Smooth muscle cell (in vitro differentiated cells): ENCODE data around the gene DHRS7B. TPM values are rescaled to one million over a fixed set of nuclear protein-coding genes. Genes with fewer than 3 reads are reported as not detected.

Experiments used
- DNase-seq: peaks from one replicate; lab custom pipeline; 2025; ENCODE audit not compliant: unreplicated experiment; lab: John Stamatoyannopoulos, UW
- H2AFZ ChIP-seq: fragments of 200-600 bp; sonication (generic); 2 replicates; pipeline ENCODE4 v1.6.0; 2016; ENCODE audit warnings: antibody characterized with exemption, low read depth, mild to moderate bottlenecking
- H3F3A ChIP-seq: fragments of 200-600 bp; sonication (generic); 2 replicates; pipeline ENCODE4 v1.6.0; 2017; ENCODE audit warnings: antibody characterized with exemption, low read depth
- H3K27ac ChIP-seq: fragments of 200-600 bp; sonication (generic); 2 replicates; pipeline ENCODE4 v1.5.1; 2016; ENCODE audit warnings: low read depth, mild to moderate bottlenecking
- H3K27me3 ChIP-seq: fragments of 200-600 bp; sonication (generic); 2 replicates; pipeline ENCODE4 v1.6.1; 2016; ENCODE audit warnings: low read depth, mild to moderate bottlenecking
- H3K36me3 ChIP-seq: fragments of 200-600 bp; sonication (generic); 2 replicates; pipeline ENCODE4 v1.5.1; 2016; ENCODE audit warnings: low read depth
- H3K4me1 ChIP-seq: fragments of 200-600 bp; sonication (generic); 2 replicates; pipeline ENCODE4 v1.5.1; 2016; ENCODE audit warnings: low read depth
- H3K4me2 ChIP-seq: fragments of 200-600 bp; sonication (generic); 2 replicates; pipeline ENCODE4 v1.6.0; 2016; ENCODE audit warnings: mild to moderate bottlenecking
- H3K4me3 ChIP-seq: fragments of 200-600 bp; sonication (generic); 2 replicates; pipeline ENCODE4 v1.5.1; 2016; ENCODE audit warnings: mild to moderate bottlenecking
- H3K79me2 ChIP-seq: fragments of 200-600 bp; sonication (generic); 2 replicates; pipeline ENCODE4 v1.6.0; 2016; ENCODE audit warnings: low read depth, mild to moderate bottlenecking
- H3K9ac ChIP-seq: fragments of 200-600 bp; sonication (generic); 2 replicates; pipeline ENCODE4 v1.6.0; 2016; ENCODE audit warnings: low read depth
- H3K9me3 ChIP-seq: fragments of 200-600 bp; sonication (generic); replicated peaks from 2 replicates; pipeline ENCODE4 v1.5.1; 2016; ENCODE audit warnings: low read depth
- H4K20me1 ChIP-seq: fragments of 200-600 bp; sonication (generic); 2 replicates; pipeline ENCODE4 v1.6.0; 2016; ENCODE audit warnings: low read depth
- CTCF ChIP-seq: fragments of 200-600 bp; sonication (generic); IDR thresholded peaks from 2 replicates; pipeline ENCODE4 v1.5.1; 2017; ENCODE audit warnings: borderline replicate concordance, mild to moderate bottlenecking, antibody characterized with exemption; ENCODE audit not compliant: insufficient read depth, poor library complexity, severe bottlenecking
- WGBS: methylation state at CpG from one replicate; pipeline ENCODE4 v1.1.7; 2016; ENCODE audit warnings: low lambda C conversion rate; 5-methylcytosine and 5-hydroxymethylcytosine counted together
- polyA plus RNA-seq: library from polyadenylated mRNA; unstranded; fragments of >200 nt; fragmentation: Nextera tagmentation; extraction: Ambion mirVana; gene quantifications from 2 replicates; pipeline ENCODE4 v1.2.1, GENCODE V29; 2016
- total RNA-seq: library from RNA; depleted of rRNA; stranded (reverse); fragments of >200 nt; gene quantifications from 2 replicates; pipeline ENCODE4 v1.2.3, GENCODE V29; 2014

The DHRS7B gene
- total and polyA plus RNA-seq, 2 experiments from 2014 or later = 30.0 to 32.5 TPM

- Histone ChIP-seq H3K79me2 (no peaks in the 10 kb centered on the region), H3K4me2 (no peak overlapping the region), H2AFZ (no peak overlapping the region), H3F3A (no peaks in the 10 kb centered on the region), H4K20me1 (no peaks in the 10 kb centered on the region), H3K4me1 (no peaks in the 10 kb centered on the region), H3K9ac (no peak overlapping the region), H3K36me3 (no peaks in the 10 kb centered on the region), H3K27ac (no peak overlapping the region), H3K9me3 (no peaks in the 10 kb centered on the region), H3K27me3 (no peaks in the 10 kb centered on the region), H3K4me3 (no peak overlapping the region)
- no peak for DNase-seq
- 95% methylated on average over 13 of the region's 13 CpGs for WGBS
- TF ChIP-seq CTCF = no peak
These were observed 51.3 kb downstream of the DHRS7B start for GRCh38 chr17:21177854-21178600.

- Histone ChIP-seq H2AFZ (no peak overlapping the region), H3K79me2 (no peaks in the 10 kb centered on the region), H3K9ac (no peak overlapping the region), H3K27ac (no peak overlapping the region), H3K4me2 (no peak overlapping the region), H3K4me1 (no peaks in the 10 kb centered on the region), H3K27me3 (no peaks in the 10 kb centered on the region), H3K4me3 (no peak overlapping the region), H3F3A (no peaks in the 10 kb centered on the region), H3K9me3 (no peaks in the 10 kb centered on the region), H3K36me3 (no peaks in the 10 kb centered on the region), H4K20me1 (no peaks in the 10 kb centered on the region)
- no peak for DNase-seq
- WGBS = 94% methylated on average over 5 of the region's 5 CpGs
- no peak for TF ChIP-seq CTCF
These were observed 56.7 kb downstream of the DHRS7B start for GRCh38 chr17:21183468-21183867.

- no peak overlapping the region for H2AFZ ChIP-seq
- 94% methylated on average over 3 of the region's 3 CpGs for WGBS
- TF ChIP-seq CTCF = no peak
- H3F3A ChIP-seq = no peaks in the 10 kb centered on the region
- H3K9ac ChIP-seq = no peak overlapping the region
- H4K20me1 ChIP-seq = no peaks in the 10 kb centered on the region
- H3K9me3 ChIP-seq = no peaks in the 10 kb centered on the region
- no peaks in the 10 kb centered on the region for H3K36me3 ChIP-seq
- H3K27ac ChIP-seq = no peak overlapping the region
- H3K4me2 ChIP-seq = no peak overlapping the region
- H3K79me2 ChIP-seq = no peaks in the 10 kb centered on the region
- H3K4me1 ChIP-seq = no peaks in the 10 kb centered on the region
- H3K27me3 ChIP-seq = no peaks in the 10 kb centered on the region
- no peak for DNase-seq
- no peak overlapping the region for H3K4me3 ChIP-seq
These were observed 57.8 kb downstream of the DHRS7B start for GRCh38 chr17:21184570-21184969.

- Histone ChIP-seq H3K4me3 (no peak overlapping the region), H3K27ac (no peak overlapping the region), H3K9me3 (no peaks in the 10 kb centered on the region), H4K20me1 (no peaks in the 10 kb centered on the region), H3K4me1 (no peaks in the 10 kb centered on the region), H3K9ac (no peak overlapping the region), H3K27me3 (no peaks in the 10 kb centered on the region), H3K36me3 (no peaks in the 10 kb centered on the region), H3F3A (no peaks in the 10 kb centered on the region), H3K4me2 (no peak overlapping the region), H2AFZ (no peak overlapping the region), H3K79me2 (no peaks in the 10 kb centered on the region)
- TF ChIP-seq CTCF = no peak
- no peak for DNase-seq
- 100% methylated on average over 1 of the region's 1 CpG for WGBS
These were observed 58.3 kb downstream of the DHRS7B start for GRCh38 chr17:21185061-21185460.
